Measurements from ENCODE around the gene NMUR2. TPM values are rescaled to one million over a fixed set of nuclear protein-coding genes. Genes with fewer than 3 reads are reported as not detected.

The NMUR2 gene
- total RNA-seq, 1 experiment from 2014 or later = not detected

DNA sequence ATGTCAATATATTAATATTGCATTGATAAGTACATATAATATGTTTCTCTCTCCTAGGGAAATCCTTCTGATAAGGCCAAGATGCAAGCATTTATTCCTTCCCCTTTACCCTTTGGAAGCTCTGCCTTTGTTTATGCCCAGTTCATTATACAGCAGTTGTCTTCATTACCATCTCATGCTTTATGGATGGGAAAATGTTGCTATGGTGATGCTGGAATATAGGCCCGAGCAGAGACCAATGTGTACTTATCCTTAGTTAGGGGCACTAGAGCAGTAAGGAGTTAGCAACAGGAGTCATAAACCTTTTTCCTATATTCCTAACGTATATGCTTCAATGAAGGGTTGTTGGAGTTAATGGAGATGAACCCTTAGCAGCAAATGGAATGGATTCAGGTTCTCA, 19.4 kb upstream of the NMUR2 start:
- Histone ChIP-seq H3K4me3 (ENCODE audit: low read depth in 2 of 2, low read length in 2 of 2) (no peak overlapping the region), H3K36me3 (ENCODE audit: control insufficient read depth, insufficient read depth, low read length) (no peaks in the 10 kb centered on the region), H3K27me3 (ENCODE audit: control insufficient read depth, insufficient read depth, low read length) (no peaks in the 10 kb centered on the region), H3K9me3 (ENCODE audit: control insufficient read depth, insufficient read depth, low read depth, low read length) (no peaks in the 10 kb centered on the region), H3K27ac (ENCODE audit: low read length) (no peak overlapping the region), H3K4me1 (ENCODE audit: control insufficient read depth, insufficient read depth, low read length) (no peaks in the 10 kb centered on the region)
- ATAC-seq (no peak), DNase-seq (ENCODE audit: low read depth, low spot score) (no peak)
- ChIA-PET POLR2A (no interaction called here), CTCF (no interaction called here)
- TF ChIP-seq POLR2AphosphoS5 (IDR thresholded peaks at IDR 0.05; ENCODE audit: low read depth, low read length) (no peak), SIN3A (IDR thresholded peaks at IDR 0.05; ENCODE audit: borderline replicate concordance, insufficient read depth, low read depth, low read length) (no peak), TCF7L2 (IDR thresholded peaks at IDR 0.05; ENCODE audit: low read depth, low read length) (no peak)
- TF ChIP-seq, protein P1, sequence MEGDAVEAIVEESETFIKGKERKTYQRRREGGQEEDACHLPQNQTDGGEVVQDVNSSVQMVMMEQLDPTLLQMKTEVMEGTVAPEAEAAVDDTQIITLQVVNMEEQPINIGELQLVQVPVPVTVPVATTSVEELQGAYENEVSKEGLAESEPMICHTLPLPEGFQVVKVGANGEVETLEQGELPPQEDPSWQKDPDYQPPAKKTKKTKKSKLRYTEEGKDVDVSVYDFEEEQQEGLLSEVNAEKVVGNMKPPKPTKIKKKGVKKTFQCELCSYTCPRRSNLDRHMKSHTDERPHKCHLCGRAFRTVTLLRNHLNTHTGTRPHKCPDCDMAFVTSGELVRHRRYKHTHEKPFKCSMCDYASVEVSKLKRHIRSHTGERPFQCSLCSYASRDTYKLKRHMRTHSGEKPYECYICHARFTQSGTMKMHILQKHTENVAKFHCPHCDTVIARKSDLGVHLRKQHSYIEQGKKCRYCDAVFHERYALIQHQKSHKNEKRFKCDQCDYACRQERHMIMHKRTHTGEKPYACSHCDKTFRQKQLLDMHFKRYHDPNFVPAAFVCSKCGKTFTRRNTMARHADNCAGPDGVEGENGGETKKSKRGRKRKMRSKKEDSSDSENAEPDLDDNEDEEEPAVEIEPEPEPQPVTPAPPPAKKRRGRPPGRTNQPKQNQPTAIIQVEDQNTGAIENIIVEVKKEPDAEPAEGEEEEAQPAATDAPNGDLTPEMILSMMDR (IDR thresholded peaks at IDR 0.05) = no peak
- TF ChIP-seq, protein P2, sequence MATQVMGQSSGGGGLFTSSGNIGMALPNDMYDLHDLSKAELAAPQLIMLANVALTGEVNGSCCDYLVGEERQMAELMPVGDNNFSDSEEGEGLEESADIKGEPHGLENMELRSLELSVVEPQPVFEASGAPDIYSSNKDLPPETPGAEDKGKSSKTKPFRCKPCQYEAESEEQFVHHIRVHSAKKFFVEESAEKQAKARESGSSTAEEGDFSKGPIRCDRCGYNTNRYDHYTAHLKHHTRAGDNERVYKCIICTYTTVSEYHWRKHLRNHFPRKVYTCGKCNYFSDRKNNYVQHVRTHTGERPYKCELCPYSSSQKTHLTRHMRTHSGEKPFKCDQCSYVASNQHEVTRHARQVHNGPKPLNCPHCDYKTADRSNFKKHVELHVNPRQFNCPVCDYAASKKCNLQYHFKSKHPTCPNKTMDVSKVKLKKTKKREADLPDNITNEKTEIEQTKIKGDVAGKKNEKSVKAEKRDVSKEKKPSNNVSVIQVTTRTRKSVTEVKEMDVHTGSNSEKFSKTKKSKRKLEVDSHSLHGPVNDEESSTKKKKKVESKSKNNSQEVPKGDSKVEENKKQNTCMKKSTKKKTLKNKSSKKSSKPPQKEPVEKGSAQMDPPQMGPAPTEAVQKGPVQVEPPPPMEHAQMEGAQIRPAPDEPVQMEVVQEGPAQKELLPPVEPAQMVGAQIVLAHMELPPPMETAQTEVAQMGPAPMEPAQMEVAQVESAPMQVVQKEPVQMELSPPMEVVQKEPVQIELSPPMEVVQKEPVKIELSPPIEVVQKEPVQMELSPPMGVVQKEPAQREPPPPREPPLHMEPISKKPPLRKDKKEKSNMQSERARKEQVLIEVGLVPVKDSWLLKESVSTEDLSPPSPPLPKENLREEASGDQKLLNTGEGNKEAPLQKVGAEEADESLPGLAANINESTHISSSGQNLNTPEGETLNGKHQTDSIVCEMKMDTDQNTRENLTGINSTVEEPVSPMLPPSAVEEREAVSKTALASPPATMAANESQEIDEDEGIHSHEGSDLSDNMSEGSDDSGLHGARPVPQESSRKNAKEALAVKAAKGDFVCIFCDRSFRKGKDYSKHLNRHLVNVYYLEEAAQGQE (IDR thresholded peaks at IDR 0.05; ENCODE audit: insufficient read depth in 1 of 2, low read depth in 2 of 2, low read length in 1 of 2) = no peak
- in situ Hi-C loops (cut with HindIII; ENCODE audit: low pct_unique_long_range_greater_than_20kb, low sequenced_read_pairs) = no loop called here
- intact Hi-C loops (cut with micrococcal nuclease; ENCODE audit: unreplicated experiment) = no loop called here
- BruUV-seq (replicated peaks) = no TSS peak

DNA sequence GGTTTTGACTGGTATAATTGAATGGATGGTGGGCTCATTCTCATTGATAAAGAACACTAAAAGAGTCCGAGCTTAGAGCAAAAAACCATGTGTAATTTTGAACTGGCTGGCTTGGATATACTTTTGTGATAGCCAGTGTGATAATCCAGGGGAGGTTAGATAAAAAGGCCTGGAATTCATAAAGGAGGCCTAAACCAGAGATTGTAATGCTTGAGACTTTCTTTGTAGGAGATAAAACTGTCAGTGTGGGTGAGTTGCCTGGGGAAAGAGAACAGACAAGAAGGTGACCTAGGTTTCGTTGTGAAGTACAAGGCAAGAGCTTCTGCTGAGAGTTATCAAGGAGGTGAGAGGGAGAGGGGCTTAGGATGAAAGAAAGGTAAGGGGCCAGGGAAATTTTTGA, 17.0 kb upstream of the NMUR2 start:
- Histone ChIP-seq H3K9me3 (ENCODE audit: control insufficient read depth, insufficient read depth, low read depth, low read length) (no peaks in the 10 kb centered on the region), H3K36me3 (ENCODE audit: control insufficient read depth, insufficient read depth, low read length) (no peaks in the 10 kb centered on the region), H3K27ac (ENCODE audit: low read length) (no peak overlapping the region), H3K27me3 (ENCODE audit: control insufficient read depth, insufficient read depth, low read length) (no peaks in the 10 kb centered on the region), H3K4me1 (ENCODE audit: control insufficient read depth, insufficient read depth, low read length) (no peaks in the 10 kb centered on the region), H3K4me3 (ENCODE audit: low read depth in 2 of 2, low read length in 2 of 2) (no peak overlapping the region)
- no TSS peak for BruUV-seq (replicated peaks)
- TF ChIP-seq TCF7L2 (IDR thresholded peaks at IDR 0.05; ENCODE audit: low read depth, low read length) (no peak), POLR2AphosphoS5 (IDR thresholded peaks at IDR 0.05; ENCODE audit: low read depth, low read length) (no peak), SIN3A (IDR thresholded peaks at IDR 0.05; ENCODE audit: borderline replicate concordance, insufficient read depth, low read depth, low read length) (no peak)
- TF ChIP-seq, protein P1 (IDR thresholded peaks at IDR 0.05) = no peak
- TF ChIP-seq, protein P2 (IDR thresholded peaks at IDR 0.05; ENCODE audit: insufficient read depth in 1 of 2, low read depth in 2 of 2, low read length in 1 of 2) = no peak
- in situ Hi-C loops (cut with HindIII; ENCODE audit: low pct_unique_long_range_greater_than_20kb, low sequenced_read_pairs) = no loop called here
- DNase-seq (ENCODE audit: low read depth, low spot score) = no peak
- ChIA-PET POLR2A (no interaction called here), CTCF (no interaction called here)
- intact Hi-C loops (cut with micrococcal nuclease; ENCODE audit: unreplicated experiment) = no loop called here
- ATAC-seq = no peak

Measured in Panc1 (cell line).